Measurements from ENCODE around the gene C10orf143.

Gene C10orf143

DNA sequence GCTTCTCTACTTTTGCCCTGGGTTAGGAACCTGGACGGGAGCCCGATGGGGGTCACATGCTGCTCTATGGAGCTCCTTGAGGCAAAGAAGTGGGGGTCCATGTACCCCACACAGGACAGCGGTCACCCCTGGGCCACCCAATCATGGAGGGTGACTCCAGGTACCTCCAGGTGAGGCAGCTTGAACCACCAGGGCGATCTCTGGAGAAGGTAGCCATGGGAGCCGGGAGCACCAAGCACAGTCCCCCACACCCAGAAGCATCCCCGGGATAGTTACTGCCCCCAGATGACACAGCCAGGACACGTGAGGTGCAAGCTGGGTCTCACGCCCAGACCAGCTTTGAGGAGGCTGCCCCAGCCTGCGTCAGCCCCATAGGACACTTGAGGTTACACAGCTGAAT, 58.4 kb downstream of the C10orf143 start:
- DNase-seq (ENCODE audit: low spot score): no peak

DNA sequence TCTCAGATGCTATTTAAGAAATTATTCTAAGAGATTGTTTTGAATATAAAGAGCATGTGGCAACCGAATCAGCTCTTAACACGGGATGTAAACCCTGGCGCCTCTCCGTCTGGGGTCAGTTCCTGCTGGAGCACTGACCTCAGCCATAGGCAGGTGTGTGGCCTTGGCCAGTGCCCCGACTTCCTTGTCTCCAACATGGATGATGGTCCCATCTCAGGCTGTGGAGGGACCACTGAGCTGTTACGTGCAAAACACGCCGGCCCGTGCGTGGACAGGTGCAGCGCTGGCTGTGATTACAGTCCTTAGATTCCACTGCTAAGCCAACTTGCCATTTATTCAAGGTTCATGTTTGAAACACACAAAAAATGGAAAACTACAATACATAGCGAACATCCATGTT, 59.9 kb downstream of the C10orf143 start:
- DNase-seq (ENCODE audit: low spot score): no peak

DNA sequence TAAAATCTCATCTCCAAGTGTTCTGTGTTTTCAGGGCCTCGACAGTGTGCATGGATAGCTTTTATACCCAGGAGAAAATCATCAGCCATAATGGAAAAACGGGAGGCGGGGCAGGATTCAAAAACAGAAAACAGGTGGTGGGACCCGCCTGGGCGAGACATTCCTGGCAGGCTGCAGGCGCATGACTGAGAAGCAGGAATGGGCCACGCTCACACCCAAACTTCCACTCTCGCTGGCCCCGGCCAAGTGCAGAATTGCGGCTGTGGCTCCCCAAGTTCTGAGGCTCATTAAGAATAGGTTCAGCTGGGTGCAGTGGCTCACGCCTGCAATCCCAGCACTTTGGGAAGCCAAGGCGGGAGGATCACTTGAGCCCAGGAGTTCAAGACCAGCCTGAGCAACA, 60.6 kb downstream of the C10orf143 start:
- DNase-seq (ENCODE audit: low spot score): no peak

DNA sequence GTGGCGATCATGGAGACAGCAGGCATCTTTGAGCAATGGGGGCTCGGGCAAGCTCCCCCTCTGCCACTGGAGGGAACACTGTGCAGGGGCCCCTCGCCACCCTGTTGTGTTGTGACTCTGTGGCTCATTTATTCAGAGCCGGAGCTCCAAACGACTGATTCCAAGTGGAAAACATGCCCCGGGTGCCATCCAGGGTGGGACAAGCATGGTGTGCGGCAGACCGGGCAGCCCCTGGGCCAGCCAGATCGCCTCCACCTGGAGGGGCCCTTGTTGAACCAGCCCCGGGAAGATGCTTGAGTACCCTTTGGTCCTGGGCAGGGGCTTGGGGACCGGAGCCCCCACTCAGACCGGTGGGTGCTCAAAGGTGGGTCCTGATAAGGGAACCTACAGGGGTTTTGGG, 61.4 kb downstream of the C10orf143 start:
- DNase-seq (ENCODE audit: low spot score): no peak

DNA sequence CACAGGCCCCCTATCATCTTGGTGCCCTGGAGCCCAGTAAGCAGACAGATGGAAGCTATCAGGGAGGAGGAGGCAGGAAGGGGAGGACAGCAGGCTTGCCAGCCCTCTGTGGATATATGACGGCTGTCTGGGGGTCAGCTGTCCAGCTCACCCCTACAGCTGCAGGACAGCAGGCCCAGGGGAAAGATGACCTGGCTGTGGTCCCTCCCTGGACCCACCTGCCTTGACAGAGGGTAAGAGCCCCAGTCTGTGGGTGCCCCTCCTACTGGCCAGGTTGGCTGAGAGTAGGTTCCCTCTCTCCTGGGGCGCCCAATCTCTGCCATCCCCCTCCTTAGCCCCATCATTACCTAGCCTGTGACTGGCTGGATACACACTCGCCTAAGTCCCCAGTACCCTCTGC, 62.5 kb downstream of the C10orf143 start:
- DNase-seq (ENCODE audit: low spot score): no peak

DNA sequence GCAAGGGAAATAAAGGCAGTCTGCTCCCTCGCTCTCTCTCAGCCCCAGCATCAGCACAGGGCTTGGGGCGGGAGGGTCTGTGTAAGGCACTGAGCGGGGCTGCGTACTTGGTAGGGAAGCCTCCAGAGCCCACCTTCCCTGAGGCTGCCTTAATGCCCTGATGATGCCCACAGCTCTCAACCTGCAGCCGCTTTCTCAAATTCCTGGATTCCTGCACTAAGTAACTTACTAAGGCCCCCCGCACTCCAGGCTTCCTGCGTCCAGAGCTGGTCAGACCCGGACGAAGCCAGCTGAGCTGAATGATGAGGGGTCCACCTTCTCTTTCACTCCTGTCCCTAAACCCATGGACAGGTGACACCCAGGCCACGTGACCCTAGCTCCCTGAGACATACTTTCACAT, 63.3 kb downstream of the C10orf143 start:
- DNase-seq (ENCODE audit: low spot score): no peak

DNA sequence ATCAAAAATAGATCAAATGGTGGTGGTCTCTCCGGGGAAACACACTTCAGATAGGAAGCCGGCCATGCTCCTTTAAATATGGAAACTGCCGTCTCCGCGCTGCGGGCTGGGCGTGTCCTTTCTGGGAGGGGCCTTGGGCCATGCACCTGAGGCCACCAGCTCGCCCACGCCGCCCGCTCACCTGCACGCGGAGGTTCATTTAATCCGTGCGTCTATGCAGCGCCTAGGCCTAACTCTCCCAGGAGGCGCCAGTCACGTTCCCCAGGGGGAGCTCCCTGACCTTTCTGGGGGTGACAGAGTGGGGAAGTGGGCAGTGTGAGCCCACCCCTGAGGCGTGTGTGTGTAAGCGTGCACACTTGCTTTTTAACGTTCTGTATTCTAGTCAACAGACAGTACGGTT, 64.0 kb downstream of the C10orf143 start:
- no peak for DNase-seq (ENCODE audit: low spot score)

DNA sequence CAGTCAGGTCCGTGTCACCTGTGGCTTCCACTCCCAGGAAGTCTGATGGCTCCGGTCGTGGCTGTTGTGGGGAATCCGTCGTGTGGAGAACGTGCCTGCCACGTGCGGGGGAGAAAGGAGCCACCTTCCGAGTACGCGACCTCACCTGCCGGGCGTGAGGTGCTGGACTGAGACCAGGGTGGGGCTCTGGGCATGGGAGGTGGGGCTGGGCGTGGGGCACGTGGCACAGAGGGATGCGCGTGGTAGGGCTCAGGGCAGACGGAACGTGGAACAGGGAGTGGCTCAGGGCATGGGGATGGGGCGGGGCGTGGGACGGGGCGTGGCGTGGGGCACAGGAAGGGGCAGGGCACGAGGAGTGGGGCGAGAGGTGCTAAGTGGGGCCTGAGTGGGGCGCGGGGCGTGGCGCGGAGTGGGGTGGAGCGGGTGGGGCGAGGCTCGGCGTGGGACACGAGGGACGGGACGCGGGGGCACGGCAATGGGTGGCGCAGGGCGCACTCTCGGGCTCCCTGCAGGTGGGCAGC, 64.8 kb downstream of the C10orf143 start:
- no peak for DNase-seq (ENCODE audit: low spot score)

DNA sequence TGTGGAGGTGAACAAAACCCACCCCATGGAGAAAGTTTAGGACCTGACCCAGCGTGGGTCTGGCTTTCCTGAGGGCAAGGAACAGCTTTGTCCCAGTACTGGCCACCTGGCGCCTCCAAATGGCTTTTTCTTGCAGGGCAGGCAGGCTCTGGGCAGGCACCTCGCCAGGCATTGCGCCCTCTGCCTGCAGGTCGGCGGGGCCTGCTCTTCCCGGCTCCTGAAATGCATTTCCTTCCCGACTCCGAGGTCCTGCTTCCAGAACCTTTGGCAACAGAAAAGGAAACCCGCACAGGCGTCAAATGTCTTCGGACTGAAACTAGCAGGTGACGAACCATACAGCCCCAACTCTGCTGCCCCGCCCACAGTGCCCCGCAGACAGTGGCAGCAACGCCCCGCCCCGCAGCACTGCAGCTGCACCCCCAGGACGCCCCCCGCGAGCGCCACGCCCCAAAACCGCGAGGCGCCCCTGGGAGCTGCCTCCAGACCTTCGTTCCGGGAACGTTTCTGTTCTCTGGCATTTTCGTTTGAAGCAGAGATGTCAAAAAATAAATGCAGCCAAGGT, 65.5 kb downstream of the C10orf143 start:
- DNase-seq (ENCODE audit: low spot score): no peak

DNA sequence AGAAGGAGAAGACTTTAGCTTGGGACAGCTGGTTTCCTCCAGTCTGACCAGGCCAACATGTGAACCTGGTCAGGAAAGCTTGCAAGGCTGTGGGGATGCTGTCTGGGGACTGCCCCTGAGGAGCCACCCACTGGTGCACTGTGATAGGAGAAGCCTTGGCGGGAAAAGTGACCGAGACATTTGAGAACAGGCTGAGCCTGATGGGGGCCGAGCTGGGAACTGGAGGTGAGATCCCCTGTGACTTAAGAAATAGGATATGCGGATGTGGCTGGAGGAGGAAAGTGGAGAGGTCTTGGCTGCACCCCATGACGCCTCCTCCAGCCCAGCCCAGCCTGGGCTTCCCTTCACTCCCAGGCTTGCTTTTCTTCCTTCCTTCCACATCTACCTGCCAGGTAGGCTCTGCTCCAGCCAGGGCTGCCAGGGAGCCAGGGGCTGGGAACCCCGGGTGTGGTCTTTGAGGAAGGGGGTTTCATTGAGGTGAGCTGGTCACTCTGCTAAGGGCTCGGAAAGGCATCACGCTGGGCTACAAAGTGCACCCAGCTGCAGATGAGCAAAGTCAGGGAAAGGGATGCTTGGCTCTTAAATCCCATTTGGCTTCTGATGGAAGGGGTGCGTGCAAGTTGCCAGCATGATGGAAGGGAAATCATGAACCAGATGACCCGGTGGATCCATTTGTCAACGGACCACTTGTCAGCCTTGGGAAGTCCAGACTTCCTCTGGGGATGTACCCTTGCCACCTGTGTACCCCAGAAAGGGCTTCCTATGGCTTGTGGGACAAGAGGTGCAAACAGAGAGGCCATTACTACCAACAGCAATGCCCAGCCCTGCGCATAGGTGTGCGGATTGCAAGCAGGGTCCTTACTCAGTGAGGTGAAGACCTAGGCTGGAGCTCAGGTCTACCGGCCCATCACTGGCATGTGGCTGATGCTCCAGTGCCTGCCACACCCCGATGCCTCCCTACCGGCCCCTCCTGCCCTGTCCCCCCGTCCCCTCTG, 66.3 kb downstream of the C10orf143 start:
- DNase-seq (ENCODE audit: low spot score): no peak

DNA sequence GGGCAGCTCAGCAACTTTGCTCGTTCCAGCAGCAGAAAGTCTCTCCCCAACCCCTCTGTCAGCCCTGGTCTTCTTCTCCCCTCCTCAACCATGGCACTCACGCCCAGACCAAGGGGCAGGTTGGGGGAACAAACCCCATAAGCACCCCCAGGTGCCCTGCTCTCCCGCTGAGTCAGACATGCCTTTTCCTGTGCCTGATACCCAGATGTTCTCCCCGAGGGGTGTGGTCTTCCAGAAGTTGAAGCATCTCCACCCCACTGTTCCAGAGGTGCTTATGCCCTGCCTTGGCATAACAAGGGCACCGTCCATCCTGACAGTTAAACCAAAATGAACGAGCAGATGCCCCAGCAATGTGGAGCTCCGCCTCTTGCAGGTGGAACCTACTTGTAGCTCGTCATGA, 67.1 kb downstream of the C10orf143 start:
- DNase-seq (ENCODE audit: low spot score): no peak

DNA sequence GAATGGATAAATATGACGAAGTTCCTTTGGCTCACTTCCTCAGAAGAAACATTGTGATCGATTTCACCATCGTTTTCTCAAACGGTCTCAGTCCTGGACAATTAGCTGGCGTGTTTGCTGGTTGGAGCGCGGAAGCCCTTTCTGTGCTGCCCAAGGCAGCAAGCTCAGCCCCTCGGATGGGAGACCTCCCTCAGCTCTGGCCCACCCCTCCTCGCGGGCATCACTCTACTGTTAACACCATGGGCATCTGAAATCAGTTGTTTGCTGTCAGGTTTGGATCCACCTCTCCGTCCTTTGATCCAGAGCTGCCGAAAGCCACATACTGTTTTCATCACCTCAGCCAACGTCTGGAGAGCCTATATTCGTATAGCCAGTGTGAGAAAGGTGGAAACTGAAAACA, 68.2 kb downstream of the C10orf143 start:
- DNase-seq (ENCODE audit: low spot score): no peak

DNA sequence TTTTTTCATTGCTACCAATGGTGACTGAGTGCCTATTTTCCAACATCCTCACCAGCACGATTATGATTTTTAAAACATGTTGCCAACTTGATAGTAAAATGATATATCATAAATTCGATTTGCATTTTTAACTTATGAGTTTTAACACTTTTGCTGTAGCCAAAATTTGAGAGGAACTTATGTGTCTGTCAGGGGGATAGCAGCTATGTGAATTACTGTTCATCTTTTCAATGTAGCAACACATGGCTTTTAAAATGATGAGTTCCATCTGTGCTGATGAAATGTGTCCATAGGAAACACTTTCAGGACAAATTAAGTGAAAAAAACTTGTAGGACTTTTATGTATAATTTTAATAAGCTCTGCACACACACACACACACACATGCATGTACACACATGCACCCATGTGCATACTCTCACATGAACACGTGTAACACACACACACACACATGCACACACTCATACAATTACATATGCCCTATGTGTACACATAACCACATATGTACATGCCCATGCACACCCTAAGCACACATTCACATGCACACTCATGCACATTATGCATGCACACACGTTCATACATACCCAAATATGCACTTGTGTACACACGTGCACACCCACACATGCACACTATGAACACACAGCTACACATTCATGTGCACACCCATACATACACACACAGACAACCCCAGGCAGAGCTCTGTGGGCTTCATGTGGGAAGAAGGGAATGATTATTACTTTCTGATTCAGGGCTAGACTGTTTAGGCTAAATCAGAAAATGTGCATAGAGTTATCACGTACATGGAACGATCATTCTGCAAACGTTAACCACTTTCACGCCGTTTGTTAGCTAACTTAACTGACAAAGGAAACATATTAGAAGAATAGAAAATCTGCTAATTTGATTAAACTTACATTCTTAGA, 68.9 kb downstream of the C10orf143 start:
- DNase-seq (ENCODE audit: low spot score): no peak

DNA sequence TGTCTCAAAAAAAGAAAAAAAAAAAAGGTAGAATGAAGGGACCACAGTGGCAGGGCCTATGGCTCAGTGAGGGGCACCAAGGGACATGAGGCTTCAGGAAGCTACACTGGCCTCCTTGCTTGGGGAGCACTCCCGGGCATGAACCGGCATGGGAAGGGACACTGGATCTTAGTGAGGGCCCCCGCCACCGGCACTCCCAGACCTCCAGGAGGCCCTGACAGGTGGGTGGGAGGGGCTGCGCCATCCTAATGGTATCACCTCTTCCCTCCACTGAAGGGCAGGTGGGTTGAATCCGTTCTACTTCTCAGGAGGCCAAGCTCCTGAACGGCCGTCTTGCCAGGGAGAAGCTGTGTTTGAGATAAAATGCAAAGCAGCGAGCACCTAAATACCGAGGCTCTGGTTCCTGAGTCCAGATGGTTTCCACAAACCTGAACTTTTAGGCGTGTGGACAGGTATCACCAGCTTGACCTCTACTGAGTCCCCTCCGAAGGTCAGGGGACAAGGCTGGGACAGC, 69.8 kb downstream of the C10orf143 start:
- DNase-seq (ENCODE audit: low spot score): no peak

DNA sequence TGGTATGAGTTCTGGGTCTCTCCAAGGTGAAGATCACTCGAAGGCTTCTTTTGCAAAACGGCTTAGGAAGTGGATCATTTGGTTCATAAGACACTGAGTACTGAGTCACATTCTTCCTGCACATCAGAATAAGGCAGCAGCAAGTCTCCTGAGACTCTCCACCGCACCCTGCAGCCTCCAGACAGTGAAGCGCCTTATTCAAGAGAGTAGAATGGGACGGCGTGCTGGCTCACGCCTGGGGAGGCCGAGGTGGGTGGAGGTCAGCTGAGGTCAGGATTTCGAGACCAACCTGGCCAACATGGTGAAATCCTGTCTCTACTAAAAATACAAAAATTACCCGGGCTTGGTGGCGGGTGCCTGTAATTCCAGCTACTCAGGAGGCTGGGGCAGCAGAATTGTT, 70.3 kb downstream of the C10orf143 start:
- DNase-seq (ENCODE audit: low spot score): no peak

DNA sequence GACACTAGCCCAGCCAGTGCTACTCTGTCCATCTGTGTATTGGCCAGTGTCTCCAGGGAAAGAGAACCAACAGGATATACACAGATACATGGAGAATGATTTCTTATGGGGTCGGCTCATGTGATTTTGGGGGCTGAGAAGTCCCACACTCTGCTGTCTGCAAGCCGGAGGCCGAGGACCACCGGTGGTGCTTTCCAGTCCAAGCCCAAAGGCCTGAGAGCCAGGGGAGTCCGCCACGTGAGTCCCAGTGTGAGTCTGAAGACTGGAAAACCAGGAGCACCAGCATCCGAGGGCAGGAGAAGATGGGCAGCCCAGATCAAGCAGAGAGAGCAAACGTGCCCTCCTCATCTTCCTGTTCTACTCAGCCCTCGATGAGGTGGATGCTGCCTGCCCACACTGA, 71.5 kb downstream of the C10orf143 start:
- DNase-seq (ENCODE audit: low spot score): no peak

DNA sequence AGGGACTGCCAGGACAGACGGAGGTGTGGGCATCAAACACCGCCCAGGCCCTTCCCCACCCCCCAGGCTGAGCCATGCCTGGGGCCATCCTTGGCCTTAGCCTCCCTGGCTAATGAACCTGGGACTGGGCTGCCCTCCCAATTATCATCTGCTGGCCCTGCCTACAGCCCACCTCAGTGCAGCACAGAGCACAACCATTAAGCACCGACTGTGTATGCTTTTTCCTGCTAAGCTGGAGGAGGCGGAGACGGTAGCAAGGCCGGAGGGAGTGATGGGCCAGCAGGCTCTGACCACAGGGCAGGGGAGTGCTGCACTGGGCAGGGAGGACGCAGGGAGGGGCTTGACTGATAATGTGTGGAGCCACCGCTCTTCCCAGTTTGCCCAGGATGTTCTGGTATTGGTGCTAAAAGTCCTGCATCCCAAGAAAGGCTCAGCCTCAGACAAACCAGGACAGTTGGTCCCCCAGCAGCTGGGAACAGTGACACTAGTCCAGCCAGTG, 72.0 kb downstream of the C10orf143 start:
- no peak for DNase-seq (ENCODE audit: low spot score)

DNA sequence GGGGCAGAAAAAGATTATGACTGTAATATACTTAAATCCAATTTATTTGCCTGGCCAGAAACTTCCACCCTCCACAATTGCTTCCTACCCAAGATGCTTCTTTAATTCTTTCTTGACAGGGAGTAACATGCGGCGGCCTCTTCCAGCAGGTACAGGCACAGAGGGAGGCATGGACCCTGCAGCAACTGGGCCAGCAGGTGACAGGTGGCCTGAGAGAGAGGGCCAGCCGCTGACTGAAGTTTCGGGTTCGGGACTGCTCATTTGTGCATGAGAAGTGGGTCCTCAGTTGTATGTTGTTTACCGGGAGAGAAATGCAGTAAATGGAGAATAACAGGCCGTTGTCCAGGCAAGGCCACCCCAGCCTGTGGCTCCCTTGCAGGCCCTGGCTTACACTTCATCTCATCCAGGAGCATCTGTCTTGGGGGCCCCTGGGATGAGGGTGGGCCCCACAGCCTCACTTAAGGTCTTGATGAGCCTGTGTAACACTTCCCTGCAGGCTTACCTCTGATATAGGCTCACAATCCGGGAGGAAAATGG, 72.5 kb downstream of the C10orf143 start:
- no peak for DNase-seq (ENCODE audit: low spot score)

DNA sequence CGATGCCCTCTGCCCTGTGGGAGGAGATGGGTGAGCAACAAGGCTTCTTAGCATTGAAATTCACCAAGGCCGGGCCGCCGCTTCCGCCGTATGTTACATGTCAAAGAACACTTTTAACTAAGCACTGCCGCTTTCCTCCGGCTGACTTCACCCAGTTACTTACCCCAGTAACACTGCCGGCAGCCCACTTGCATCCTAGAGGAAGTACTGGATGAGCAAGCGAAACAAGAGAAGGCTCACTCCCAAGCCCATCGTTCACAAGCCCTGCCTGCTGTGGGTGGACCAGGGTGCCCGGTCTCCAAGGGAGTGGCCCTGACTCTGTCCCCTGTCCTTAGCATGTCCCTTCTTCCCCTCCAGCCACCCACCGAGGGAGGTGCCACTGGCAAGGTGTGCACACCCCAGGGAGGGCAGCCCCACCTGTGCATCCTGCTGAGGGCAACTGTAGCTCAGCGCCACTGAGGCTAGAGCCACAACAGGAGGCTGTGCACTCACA, 73.4 kb downstream of the C10orf143 start:
- no peak for DNase-seq (ENCODE audit: low spot score)

DNA sequence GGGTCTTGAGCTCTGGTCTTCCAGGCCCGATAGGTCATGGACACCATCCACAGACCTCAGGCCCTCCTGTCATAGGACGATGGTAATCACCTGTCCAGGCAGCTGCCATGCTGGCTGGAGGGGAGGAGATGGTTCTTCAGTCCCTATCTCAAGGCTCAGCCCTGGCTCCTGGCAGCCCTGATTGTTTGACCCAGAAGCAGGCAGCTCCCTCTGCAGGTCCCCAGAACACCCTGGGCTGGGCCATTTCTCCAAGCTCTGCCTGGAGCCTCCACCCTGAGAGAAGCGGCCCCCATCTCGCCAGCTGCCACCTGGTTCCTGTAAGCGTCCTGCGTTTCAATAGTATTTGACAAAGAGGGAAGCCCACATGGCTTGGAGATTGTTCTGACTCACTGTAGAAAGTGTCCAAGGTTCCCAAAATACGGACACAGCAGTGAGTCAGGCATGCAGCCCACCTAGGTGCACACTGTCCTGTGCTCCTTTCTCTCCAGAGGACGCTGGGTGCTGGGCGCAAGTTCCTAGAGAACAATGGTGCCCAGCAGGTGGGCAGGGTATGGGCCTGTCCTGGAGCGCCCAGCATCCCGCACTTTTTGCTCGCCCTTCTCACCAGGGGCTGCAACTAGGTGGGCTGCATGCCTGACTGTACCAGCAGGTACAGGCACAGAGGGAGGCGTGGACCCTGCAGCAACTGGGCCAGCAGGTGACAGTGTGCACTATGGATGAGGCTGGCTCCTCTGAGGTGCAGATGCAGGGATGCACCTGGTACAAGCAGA, 74.1 kb downstream of the C10orf143 start:
- DNase-seq (ENCODE audit: low spot score): no peak

DNA sequence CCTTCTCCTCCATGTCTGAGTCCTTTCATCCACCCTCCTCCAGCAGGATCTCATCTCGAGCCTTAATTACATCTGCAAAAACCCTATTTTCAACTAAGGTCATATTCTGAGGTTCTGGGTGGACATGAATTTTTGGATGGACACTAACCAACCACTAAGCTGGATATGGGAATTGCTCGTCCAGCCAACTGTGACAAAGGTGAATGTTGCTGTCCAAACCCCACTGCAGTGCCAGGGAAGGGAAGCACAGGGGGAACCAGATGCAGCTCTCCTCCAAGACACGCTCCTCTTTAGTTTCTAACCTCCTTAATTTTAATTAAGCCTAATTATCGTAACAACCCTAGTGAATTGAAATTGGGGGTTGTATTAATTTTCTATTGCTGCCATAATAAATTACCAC, 81.4 kb downstream of the C10orf143 start:
- no peak for DNase-seq (ENCODE audit: low spot score)

All from CD4-positive, alpha-beta T cell treated with Interleukin-15 for 4 hours (primary cell).